Suprapubic skin (tissue), 4 donors: Measurements from ENCODE around the gene LASP1. TPM values are rescaled to one million over a fixed set of nuclear protein-coding genes. Genes with fewer than 3 reads are reported as not detected.

Source experiments
- DNase-seq, 2 donors: peaks; one replicate each; pipeline ENCODE4 v3.0.0-alpha.2; 2019; ENCODE audit warnings: low spot score in 2 of 2
- H3K27ac ChIP-seq: fragments of 200-600 bp; sonication (generic); one replicate; pipeline ENCODE4 v1.5.1; 2019
- H3K27me3 ChIP-seq: fragments of 200-600 bp; sonication (generic); one replicate; pipeline ENCODE4 v1.5.1; 2019
- H3K36me3 ChIP-seq: fragments of 200-600 bp; sonication (generic); one replicate; pipeline ENCODE4 v1.5.1; 2019
- H3K4me1 ChIP-seq: fragments of 200-600 bp; sonication (generic); one replicate; pipeline ENCODE4 v1.5.1; 2019
- H3K4me3 ChIP-seq: fragments of 200-600 bp; sonication (generic); one replicate; pipeline ENCODE4 v1.5.1; 2019; ENCODE audit warnings: mild to moderate bottlenecking
- H3K9me3 ChIP-seq: fragments of 200-600 bp; sonication (generic); one replicate; pipeline ENCODE4 v1.5.1; 2019
- CTCF ChIP-seq, 2 donors: fragments of 200-600 bp in 1 of 2; fragments of 450-650 bp in 1 of 2; sonication (generic) in 1 of 2; IDR thresholded peaks; one replicate each; pipeline ENCODE4 v1.5.1; 2016 to 2019; ENCODE audit warnings: antibody characterized with exemption in 2 of 2, mild to moderate bottlenecking in 1 of 2, moderate library complexity in 1 of 2
- EP300 ChIP-seq: sonication (generic); formaldehyde crosslinking; IDR thresholded peaks from one replicate; pipeline ENCODE4 v1.6.1; 2017; ENCODE audit warnings: antibody characterized with exemption
- POLR2A ChIP-seq, 2 donors: fragments of 450-650 bp; IDR thresholded peaks; one replicate each; pipeline ENCODE4 v1.6.1; 2017; ENCODE audit warnings: antibody characterized with exemption in 2 of 2, mild to moderate bottlenecking in 2 of 2, moderate library complexity in 2 of 2
- POLR2AphosphoS5 ChIP-seq, 3 donors: sonication (generic); formaldehyde crosslinking; IDR thresholded peaks; one replicate each; pipeline ENCODE4 v1.6.1; 2017; ENCODE audit warnings: antibody characterized with exemption in 3 of 3
- WGBS: methylation state at CpG from one replicate; pipeline ENCODE4 v1.1.5; 2018; 5-methylcytosine and 5-hydroxymethylcytosine counted together
- total RNA-seq, 4 donors: library from RNA; depleted of rRNA; stranded (reverse); fragments of >200 nt; gene quantifications; one replicate each; pipeline ENCODE4 v1.1.0, GENCODE V29; 2016

The LASP1 gene
- total RNA-seq, 4 donors from 2014 or later = 83.1 to 124 (median 99.6) TPM

- peaks cover 62% of the 10 kb centered on the region for H3K4me1 ChIP-seq
- no peak for DNase-seq
- TF ChIP-seq POLR2AphosphoS5 (IDR thresholded peaks at IDR 0.05) = no peak
- no peak for TF ChIP-seq POLR2A (IDR thresholded peaks at IDR 0.05)
- TF ChIP-seq CTCF (IDR thresholded peaks at IDR 0.05) = no peak
- no peak for TF ChIP-seq EP300
- H3K4me3 ChIP-seq = no peak overlapping the region
- H3K36me3 ChIP-seq = peaks cover 40% of the 10 kb centered on the region
- WGBS = 72% methylated on average over 8 of the region's 8 CpGs
- H3K9me3 ChIP-seq = no peaks in the 10 kb centered on the region
- H3K27ac ChIP-seq = no peak overlapping the region
- H3K27me3 ChIP-seq = no peaks in the 10 kb centered on the region
Measured at GRCh38 chr17:38886643-38887010, 16.8 kb downstream of the LASP1 start.

DNA sequence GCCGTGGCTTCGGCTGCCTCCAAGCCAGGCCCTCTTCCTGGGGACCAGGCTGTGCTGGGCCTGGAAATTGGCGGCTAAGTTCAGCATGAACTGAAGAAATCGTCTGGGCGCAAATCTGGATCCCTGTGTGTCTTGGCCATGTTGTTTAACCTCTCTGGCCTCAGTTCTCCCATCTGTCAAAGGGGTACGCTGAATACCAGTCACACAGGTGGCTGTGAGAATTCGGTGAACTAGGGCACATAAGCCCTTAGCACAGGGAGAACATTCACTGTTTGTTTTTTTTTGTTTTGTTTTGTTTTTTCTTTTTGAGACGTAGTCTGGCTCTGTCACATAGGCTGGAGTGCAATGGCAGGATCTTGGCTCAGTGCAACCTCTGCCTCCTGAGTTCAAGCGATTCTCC lies 19.0 kb downstream of the LASP1 start:
- Histone ChIP-seq H3K9me3 (no peaks in the 10 kb centered on the region), H3K27me3 (no peaks in the 10 kb centered on the region), H3K27ac (no peak overlapping the region), H3K4me1 (peaks cover 55% of the 10 kb centered on the region), H3K4me3 (no peak overlapping the region), H3K36me3 (peaks cover 61% of the 10 kb centered on the region)
- 89% methylated on average over 9 of the region's 9 CpGs for WGBS
- TF ChIP-seq POLR2A (IDR thresholded peaks at IDR 0.05) (no peak), EP300 (no peak), CTCF (IDR thresholded peaks at IDR 0.05) (no peak), POLR2AphosphoS5 (IDR thresholded peaks at IDR 0.05) (no peak)
- no peak for DNase-seq

DNA sequence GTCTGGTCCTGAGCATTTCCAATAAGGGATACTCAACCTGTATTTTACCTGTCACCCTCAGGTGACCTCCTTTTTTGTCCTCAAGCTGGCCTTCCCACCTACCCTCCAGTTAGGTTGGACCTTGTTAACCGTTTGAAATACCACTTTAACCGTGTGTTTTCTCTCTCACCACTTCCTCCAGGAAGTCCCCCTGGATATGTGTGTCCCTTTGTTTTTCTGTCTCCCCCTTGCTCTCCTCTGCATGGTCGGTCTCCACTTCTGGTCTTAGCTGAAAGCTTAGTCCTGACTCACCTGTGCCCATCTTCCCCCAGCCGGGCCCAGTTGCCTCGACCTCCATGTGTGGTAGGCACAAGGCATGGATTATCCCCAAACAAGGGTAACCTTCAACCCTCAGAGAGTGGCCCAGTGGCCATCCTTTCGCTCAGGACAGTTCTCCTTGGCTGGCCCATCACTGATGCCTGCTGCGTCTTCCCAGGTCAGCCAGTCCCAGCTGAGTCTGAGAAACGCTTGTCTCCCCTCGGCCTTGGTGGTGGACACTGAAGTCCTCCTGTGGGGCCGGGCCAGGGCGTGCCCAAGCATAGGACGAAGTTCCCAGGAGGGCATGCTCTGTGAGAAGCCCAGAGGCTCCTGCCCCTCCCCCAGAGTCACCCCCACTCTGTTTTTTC lies 20.0 kb downstream of the LASP1 start:
- Histone ChIP-seq H3K36me3 (peaks cover 71% of the 10 kb centered on the region), H3K4me1 (peaks cover 51% of the 10 kb centered on the region)

DNA sequence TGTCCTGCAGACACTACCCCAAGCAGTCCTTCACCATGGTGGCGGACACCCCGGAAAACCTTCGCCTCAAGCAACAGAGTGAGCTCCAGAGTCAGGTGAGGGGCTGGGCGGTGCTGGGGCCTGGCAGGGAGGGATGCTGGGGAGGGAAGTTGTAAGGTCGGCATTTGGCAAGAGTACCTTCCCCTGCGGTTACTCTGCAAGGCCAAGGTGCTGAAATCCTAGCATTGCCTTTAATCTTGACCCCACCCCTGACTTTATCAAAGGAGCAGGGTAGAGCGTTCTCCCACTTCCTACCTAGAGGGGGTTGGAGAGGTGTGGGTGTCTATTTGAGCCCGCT lies 20.5 kb downstream of the LASP1 start:
- no peak for DNase-seq
- TF ChIP-seq EP300 = no peak
- Histone ChIP-seq H3K36me3 (peaks cover 70% of the 10 kb centered on the region), H3K9me3 (no peaks in the 10 kb centered on the region), H3K4me3 (no peak overlapping the region), H3K4me1 (peaks cover 46% of the 10 kb centered on the region), H3K27ac (no peak overlapping the region), H3K27me3 (no peaks in the 10 kb centered on the region)
- WGBS = 87% methylated on average over 5 of the region's 8 CpGs

More for the DNA sequence above, 20.0 kb downstream of the LASP1 start:
- no peak for DNase-seq
- H3K27me3 ChIP-seq = no peaks in the 10 kb centered on the region
- H3K27ac ChIP-seq = no peak overlapping the region
- H3K9me3 ChIP-seq = no peaks in the 10 kb centered on the region
- no peak overlapping the region for H3K4me3 ChIP-seq
- WGBS = 86% methylated on average over 9 of the region's 12 CpGs
- TF ChIP-seq CTCF (IDR thresholded peaks at IDR 0.05) (no peak), EP300 (no peak), POLR2A (IDR thresholded peaks at IDR 0.05) (no peak), POLR2AphosphoS5 (IDR thresholded peaks at IDR 0.05) (no peak)

DNA sequence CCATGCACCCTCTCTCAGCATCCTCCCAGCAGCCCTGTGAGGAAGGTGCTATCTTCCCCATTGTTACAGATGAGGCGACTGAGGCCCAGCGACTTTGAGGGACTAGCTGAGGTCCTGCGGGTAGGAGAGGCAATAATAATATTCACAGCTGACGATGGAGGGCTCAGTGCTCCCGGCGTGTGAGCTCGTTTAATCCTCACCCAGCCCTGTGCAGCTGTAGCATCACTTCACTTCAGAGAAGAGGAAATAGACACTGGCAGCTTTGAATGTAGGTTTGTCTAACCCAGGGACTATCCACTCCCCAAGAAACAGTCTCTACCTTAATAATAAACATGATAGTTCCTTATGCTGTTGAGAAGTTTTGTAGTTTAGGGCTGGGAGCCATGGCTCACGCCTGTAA lies 21.6 kb downstream of the LASP1 start:
- no peak overlapping the region for H3K4me3 ChIP-seq
- no peak for TF ChIP-seq POLR2AphosphoS5 (IDR thresholded peaks at IDR 0.05)
- no peak for TF ChIP-seq POLR2A (IDR thresholded peaks at IDR 0.05)
- no peak for TF ChIP-seq CTCF (IDR thresholded peaks at IDR 0.05)
- TF ChIP-seq EP300 = no peak
- no peak for DNase-seq
- no peaks in the 10 kb centered on the region for H3K27me3 ChIP-seq
- WGBS = 81% methylated on average over 8 of the region's 8 CpGs
- peaks cover 76% of the 10 kb centered on the region for H3K36me3 ChIP-seq
- peaks cover 44% of the 10 kb centered on the region for H3K4me1 ChIP-seq
- H3K9me3 ChIP-seq = no peaks in the 10 kb centered on the region
- H3K27ac ChIP-seq = no peak overlapping the region

DNA sequence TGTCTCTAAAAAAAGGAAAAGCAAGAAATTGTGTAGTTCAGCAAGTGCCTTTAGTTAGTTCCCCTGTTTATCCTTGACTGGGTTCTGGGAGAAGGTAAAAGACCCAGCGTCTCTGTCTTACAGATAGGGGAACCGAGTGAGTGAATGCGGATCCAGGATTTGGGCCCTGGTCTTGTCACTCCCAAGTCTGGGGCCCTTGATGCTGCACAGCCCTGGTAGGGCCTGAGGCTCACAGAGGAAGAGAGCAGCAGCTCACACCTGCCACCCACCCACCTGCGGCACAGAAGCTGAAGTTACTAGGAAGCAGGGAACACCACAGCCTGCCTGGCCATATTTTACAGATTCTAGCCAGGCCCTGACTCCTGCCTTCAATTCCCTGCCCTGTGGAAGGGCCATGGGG lies 22.2 kb downstream of the LASP1 start:
- Histone ChIP-seq H3K9me3 (no peaks in the 10 kb centered on the region), H3K4me1 (peaks cover 44% of the 10 kb centered on the region), H3K36me3 (peaks cover 76% of the 10 kb centered on the region), H3K4me3 (no peak overlapping the region), H3K27me3 (no peaks in the 10 kb centered on the region), H3K27ac (no peak overlapping the region)
- no peak for TF ChIP-seq CTCF (IDR thresholded peaks at IDR 0.05)
- TF ChIP-seq EP300 = no peak
- TF ChIP-seq POLR2AphosphoS5 (IDR thresholded peaks at IDR 0.05) = no peak
- no peak for TF ChIP-seq POLR2A (IDR thresholded peaks at IDR 0.05)
- 90% methylated on average over 4 of the region's 4 CpGs for WGBS
- DNase-seq = no peak
